Left ventricle myocardium inferior (tissue), 1 donor: ENCODE results near the gene APLP2. TPM values are rescaled to one million over a fixed set of nuclear protein-coding genes. Genes with fewer than 3 reads are reported as not detected.
"Not testable (repeated sequence)": the region's sequence is repeated elsewhere in the genome, so short reads cannot be mapped to it uniquely, and the experiment has no call there.

Experiments used
- DNase-seq: peaks from one replicate; pipeline ENCODE4 v3.0.0-alpha.2; 2020
- H3K27ac ChIP-seq: fragments of 200-600 bp; replicated peaks from 2 replicates; pipeline ENCODE4 v1.8.0; 2021
- H3K27me3 ChIP-seq: fragments of 200-600 bp; 2 replicates; pipeline ENCODE4 v1.8.0; 2021; ENCODE audit warnings: low read depth
- H3K36me3 ChIP-seq: fragments of 200-600 bp; 2 replicates; pipeline ENCODE4 v1.8.0; 2021
- H3K4me1 ChIP-seq: fragments of 200-600 bp; 2 replicates; pipeline ENCODE4 v1.8.0; 2021
- H3K4me3 ChIP-seq: fragments of 200-600 bp; 2 replicates; pipeline ENCODE4 v1.8.0; 2021; ENCODE audit warnings: mild to moderate bottlenecking, moderate library complexity
- H3K9me3 ChIP-seq: fragments of 200-600 bp; replicated peaks from 2 replicates; pipeline ENCODE4 v1.8.0; 2021
- intact Hi-C: fragments of 100-400 bp; cut with micrococcal nuclease; formaldehyde crosslinking; loops from one replicate; pipeline ENCODE4 v1.11.0; 2022
- total RNA-seq: library from RNA; stranded (reverse); fragmentation: NEBNext Ultra II Directional; extraction: Animal tissue kit (Norgen Biotek cat#: 25700); gene quantifications from one replicate; pipeline ENCODE4 v1.2.1, GENCODE V29; 2021
- TF ChIP-seq, protein P1 (sequence below): fragments of 200-600 bp; IDR thresholded peaks from 2 replicates; pipeline ENCODE4 v1.8.0; 2021; ENCODE audit warnings: antibody characterized with exemption, mild to moderate bottlenecking, borderline replicate concordance
- donor health status: DM: no; HTN: yes; CAD: no; lungs with severe emphysema.

The APLP2 gene
- total RNA-seq, 1 donor from 2014 or later: 325 TPM

DNA sequence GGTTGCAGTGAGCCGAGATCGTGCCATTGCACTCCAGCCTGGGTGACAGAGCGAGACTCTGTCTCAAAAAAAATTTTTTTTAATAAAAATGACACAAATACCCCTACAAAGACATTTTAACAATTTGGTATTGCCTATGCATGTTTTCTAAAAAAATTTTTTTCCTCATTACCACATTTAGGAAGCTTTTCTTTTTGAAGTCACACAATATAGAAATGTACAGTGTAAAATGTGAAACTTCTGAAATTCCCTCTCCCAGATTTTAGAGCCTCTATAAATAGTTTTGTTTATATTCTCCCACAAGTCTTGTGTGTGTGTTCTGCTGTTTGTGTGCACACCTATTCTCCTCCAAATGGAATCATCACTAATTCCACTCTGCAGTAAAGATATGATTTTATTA, 97.5 kb downstream of the APLP2 start:
- TF ChIP-seq, protein P1, sequence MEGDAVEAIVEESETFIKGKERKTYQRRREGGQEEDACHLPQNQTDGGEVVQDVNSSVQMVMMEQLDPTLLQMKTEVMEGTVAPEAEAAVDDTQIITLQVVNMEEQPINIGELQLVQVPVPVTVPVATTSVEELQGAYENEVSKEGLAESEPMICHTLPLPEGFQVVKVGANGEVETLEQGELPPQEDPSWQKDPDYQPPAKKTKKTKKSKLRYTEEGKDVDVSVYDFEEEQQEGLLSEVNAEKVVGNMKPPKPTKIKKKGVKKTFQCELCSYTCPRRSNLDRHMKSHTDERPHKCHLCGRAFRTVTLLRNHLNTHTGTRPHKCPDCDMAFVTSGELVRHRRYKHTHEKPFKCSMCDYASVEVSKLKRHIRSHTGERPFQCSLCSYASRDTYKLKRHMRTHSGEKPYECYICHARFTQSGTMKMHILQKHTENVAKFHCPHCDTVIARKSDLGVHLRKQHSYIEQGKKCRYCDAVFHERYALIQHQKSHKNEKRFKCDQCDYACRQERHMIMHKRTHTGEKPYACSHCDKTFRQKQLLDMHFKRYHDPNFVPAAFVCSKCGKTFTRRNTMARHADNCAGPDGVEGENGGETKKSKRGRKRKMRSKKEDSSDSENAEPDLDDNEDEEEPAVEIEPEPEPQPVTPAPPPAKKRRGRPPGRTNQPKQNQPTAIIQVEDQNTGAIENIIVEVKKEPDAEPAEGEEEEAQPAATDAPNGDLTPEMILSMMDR: no peak
- H3K9me3 ChIP-seq: no peaks in the 10 kb centered on the region
- H3K36me3 ChIP-seq: no peaks in the 10 kb centered on the region
- H3K4me1 ChIP-seq: peaks cover 9% of the 10 kb centered on the region
- intact Hi-C loops: no loop called here
- H3K27me3 ChIP-seq: peaks cover 14% of the 10 kb centered on the region
- H3K27ac ChIP-seq: no peak overlapping the region
- DNase-seq: no peak
- no peak overlapping the region for H3K4me3 ChIP-seq

DNA sequence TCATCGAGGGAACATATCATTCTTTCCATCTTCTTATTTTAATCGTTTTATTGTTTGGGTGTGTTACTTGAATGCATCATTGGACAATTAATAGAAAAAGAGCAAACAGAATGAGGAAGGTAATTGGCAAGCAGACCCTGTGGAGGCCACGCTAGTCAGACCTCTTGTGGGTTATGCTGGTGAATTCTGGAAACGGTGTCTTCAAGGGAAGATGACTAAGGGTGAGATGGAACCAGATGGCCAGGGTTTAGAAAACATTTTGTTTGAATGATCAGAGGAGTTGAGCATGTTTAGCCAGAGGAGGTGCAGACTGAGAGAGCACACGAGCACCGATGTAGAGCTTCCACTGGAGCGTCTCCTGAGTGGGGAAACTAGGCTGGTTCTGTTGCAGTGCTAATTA, 98.4 kb downstream of the APLP2 start:
- intact Hi-C loops: no loop called here
- peaks cover 6% of the 10 kb centered on the region for H3K27me3 ChIP-seq

DNA sequence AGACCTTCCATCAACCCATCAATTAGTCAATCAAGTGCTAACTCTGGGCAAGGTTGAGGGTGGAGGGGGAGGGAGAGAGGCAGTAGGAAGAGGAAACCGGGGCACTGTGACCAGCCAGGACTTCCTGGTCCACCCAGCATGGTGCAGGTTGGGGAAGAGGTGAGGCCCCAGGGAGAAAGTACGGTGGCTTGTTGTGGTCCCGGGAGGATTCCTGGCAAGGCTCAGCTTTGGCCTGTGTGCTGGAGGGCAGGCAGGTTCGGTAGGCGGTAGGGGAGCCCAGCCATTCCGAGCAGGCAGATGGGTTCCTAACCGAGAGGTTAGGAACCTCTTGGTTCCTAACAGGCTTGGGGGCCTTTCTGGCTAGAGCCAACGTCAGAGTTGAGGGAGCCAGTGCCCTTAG, 100.7 kb downstream of the APLP2 start:
- Histone ChIP-seq H3K27me3 (no peaks in the 10 kb centered on the region), H3K4me3 (no peak overlapping the region), H3K36me3 (no peaks in the 10 kb centered on the region), H3K27ac (no peak overlapping the region), H3K4me1 (no peaks in the 10 kb centered on the region), H3K9me3 (peaks cover 13% of the 10 kb centered on the region)
- TF ChIP-seq, protein P1: no peak
- no peak for DNase-seq
- intact Hi-C loops: no loop called here

More for the DNA sequence above, 98.4 kb downstream of the APLP2 start:
- Histone ChIP-seq H3K4me3 (no peak overlapping the region), H3K9me3 (no peaks in the 10 kb centered on the region), H3K36me3 (no peaks in the 10 kb centered on the region), H3K4me1 (peaks cover 9% of the 10 kb centered on the region), H3K27ac (no peak overlapping the region)
- no peak for DNase-seq
- TF ChIP-seq, protein P1: no peak

DNA sequence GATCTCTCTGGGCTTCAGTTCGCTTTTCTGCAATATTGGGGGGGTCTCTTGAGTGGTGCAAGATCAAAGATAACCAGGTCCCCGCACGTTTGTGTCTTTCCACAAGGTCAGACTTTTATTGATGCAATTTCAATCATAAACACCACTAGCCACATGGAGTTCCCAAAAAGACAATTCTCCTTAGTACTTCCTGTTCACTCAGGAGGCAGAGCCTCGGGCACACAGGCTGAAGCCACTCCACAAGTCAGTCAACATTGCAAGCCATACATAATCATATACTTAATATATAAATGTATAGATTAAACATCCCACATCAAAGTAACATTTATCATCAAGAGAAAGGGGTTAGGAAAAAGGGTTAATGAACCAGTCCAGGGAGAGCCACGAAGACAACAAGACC, 101.8 kb downstream of the APLP2 start:
- intact Hi-C loops: no loop called here
- TF ChIP-seq, protein P1: no peak
- Histone ChIP-seq H3K9me3 (peaks cover 17% of the 10 kb centered on the region), H3K27ac (no peak overlapping the region), H3K27me3 (no peaks in the 10 kb centered on the region), H3K36me3 (no peaks in the 10 kb centered on the region), H3K4me3 (no peak overlapping the region), H3K4me1 (no peaks in the 10 kb centered on the region)
- DNase-seq: no peak

DNA sequence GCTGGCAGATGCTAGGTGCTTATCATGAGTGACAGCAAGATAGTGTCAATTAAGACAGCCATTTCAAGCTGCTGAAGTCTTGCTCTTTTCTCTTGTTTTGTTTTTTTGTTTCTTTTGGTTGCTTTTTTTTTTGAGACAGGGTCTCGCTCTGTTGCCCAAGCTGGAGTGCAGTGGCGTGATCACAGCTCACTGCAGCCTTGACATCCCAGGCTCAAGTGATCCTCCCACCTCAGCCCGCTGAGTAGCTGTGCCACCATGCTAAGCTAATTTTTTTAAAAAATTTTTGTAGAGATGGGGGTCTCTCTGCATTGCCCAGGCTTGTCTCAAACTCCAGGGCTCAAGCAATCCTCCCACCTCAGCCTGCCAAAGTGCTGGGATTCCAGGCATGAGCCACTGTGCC, 102.3 kb downstream of the APLP2 start:
- H3K27me3 ChIP-seq, DNase-seq, H3K4me3 ChIP-seq, H3K4me1 ChIP-seq, H3K27ac ChIP-seq, H3K36me3 ChIP-seq, intact Hi-C loops: not testable (repeated sequence)
- H3K9me3 ChIP-seq: peaks cover 17% of the 10 kb centered on the region

DNA sequence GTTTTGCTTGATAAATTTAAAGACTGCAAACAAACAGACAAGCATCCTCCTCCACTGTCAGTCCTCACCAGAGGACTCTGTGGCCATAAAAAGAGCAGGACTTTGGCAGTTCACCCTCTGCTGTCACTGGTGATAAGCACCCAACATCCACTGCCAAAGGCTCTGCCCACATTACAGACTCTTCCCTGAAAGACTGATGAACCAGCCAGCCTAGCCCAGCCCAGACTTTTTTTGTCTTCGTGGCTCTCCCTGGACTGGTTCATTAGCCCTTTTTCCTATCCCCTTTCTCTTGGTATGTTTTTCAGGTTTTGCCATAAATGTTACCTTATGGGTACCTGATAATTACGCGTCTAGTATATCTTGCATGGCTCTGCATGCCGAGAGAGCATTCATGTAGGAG, 104.9 kb downstream of the APLP2 start:
- DNase-seq: no peak
- intact Hi-C loops: no loop called here

More for the DNA sequence above, 104.9 kb downstream of the APLP2 start:
- peaks cover 21% of the 10 kb centered on the region for H3K4me1 ChIP-seq
- no peak overlapping the region for H3K27ac ChIP-seq
- TF ChIP-seq, protein P1: no peak
- H3K27me3 ChIP-seq: no peaks in the 10 kb centered on the region
- no peaks in the 10 kb centered on the region for H3K36me3 ChIP-seq
- peaks cover 17% of the 10 kb centered on the region for H3K9me3 ChIP-seq
- no peak overlapping the region for H3K4me3 ChIP-seq
